HG02943 (cell line): ENCODE measurements around the gene MPPED1.

Experiments
- ATAC-seq: cut with Tn5 transposase; IDR thresholded peaks from one replicate; pipeline ENCODE4 v1.9.1; 2021; ENCODE audit warnings: mild to moderate bottlenecking, low read depth, moderate library complexity; ENCODE audit not compliant: unreplicated experiment

The MPPED1 gene

GRCh38 chr22:43427296-43428004 is 15.6 kb downstream of the MPPED1 start:
- ATAC-seq, result no peak

- ATAC-seq, result no peak
These were observed 16.2 kb downstream of the MPPED1 start for GRCh38 chr22:43428005-43428485.

- ATAC-seq, result no peak
These were observed 16.7 kb downstream of the MPPED1 start for GRCh38 chr22:43428521-43428920.

- no peak for ATAC-seq
These were observed 17.6 kb downstream of the MPPED1 start for GRCh38 chr22:43429426-43429825.

- ATAC-seq, result no peak
These were observed 20.2 kb downstream of the MPPED1 start for GRCh38 chr22:43431808-43432554.

- no peak for ATAC-seq
These were observed 21.1 kb downstream of the MPPED1 start for GRCh38 chr22:43432883-43433415.

GRCh38 chr22:43433451-43434274 is 21.8 kb downstream of the MPPED1 start:
- no peak for ATAC-seq

GRCh38 chr22:43434275-43434927 is 22.6 kb downstream of the MPPED1 start:
- ATAC-seq, result no peak

GRCh38 chr22:43434928-43435311 is 23.1 kb downstream of the MPPED1 start:
- no peak for ATAC-seq

GRCh38 chr22:43435851-43436811 is 24.3 kb downstream of the MPPED1 start:
- no peak for ATAC-seq

- no peak for ATAC-seq
These were observed 25.1 kb downstream of the MPPED1 start for GRCh38 chr22:43436868-43437267.

- no peak for ATAC-seq
These were observed 26.2 kb downstream of the MPPED1 start for GRCh38 chr22:43437871-43438475.

- ATAC-seq, result no peak
These were observed 27.0 kb downstream of the MPPED1 start for GRCh38 chr22:43438666-43439347.

- ATAC-seq, result no peak
These were observed 27.7 kb downstream of the MPPED1 start for GRCh38 chr22:43439368-43440103.

GRCh38 chr22:43440104-43440387 is 28.2 kb downstream of the MPPED1 start:
- ATAC-seq, result no peak

- no peak for ATAC-seq
These were observed 28.7 kb downstream of the MPPED1 start for GRCh38 chr22:43440556-43440955.

- ATAC-seq, result no peak
These were observed 29.4 kb downstream of the MPPED1 start for GRCh38 chr22:43441216-43441615.

GRCh38 chr22:43441751-43442150 is 29.9 kb downstream of the MPPED1 start:
- ATAC-seq, result no peak
